GM12864 (cell line): ENCODE results near the gene PHB1.

Source experiments
- DNase-seq: peaks from one replicate; pipeline ENCODE4 v3.0.0-alpha.2; 2011; ENCODE audit warnings: low read depth
- H3K4me3 ChIP-seq: 2 replicates; pipeline ENCODE4 v1.5.1; 2011; ENCODE audit warnings: mild to moderate bottlenecking, low read depth, low read length, control low read depth
- CTCF ChIP-seq: IDR thresholded peaks from 2 replicates; pipeline ENCODE4 v1.5.1; 2011; ENCODE audit warnings: low read depth, mild to moderate bottlenecking, moderate library complexity, low read length, control low read depth, inconsistent platforms; ENCODE audit errors: missing control alignments

Gene PHB1

DNA sequence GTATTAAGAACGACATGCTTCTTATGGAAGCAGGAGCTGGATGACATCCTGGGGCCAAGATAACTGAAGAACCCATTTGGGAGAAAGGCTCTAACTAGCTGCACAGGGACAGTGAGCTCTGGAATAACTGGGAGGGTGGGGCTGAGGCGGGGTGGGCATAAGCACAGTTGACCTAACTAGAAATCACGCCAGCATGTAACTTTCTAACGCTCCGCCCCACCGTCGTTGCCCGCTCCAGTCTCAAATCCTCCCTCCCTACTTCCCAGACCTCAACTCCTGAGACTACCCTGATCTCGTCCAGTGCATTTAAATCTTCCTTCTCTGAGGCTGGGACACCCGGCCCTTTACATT is 436 bp downstream of the PHB1 start:
- no peak for DNase-seq
- peak overlapping the region; percentile 77 for H3K4me3 ChIP-seq
- no peak for TF ChIP-seq CTCF

- no peak for DNase-seq
- TF ChIP-seq CTCF: no peak
- H3K4me3 ChIP-seq: no peak overlapping the region
Observed at GRCh38 chr17:49409066-49409465, 5.6 kb downstream of the PHB1 start.

DNA sequence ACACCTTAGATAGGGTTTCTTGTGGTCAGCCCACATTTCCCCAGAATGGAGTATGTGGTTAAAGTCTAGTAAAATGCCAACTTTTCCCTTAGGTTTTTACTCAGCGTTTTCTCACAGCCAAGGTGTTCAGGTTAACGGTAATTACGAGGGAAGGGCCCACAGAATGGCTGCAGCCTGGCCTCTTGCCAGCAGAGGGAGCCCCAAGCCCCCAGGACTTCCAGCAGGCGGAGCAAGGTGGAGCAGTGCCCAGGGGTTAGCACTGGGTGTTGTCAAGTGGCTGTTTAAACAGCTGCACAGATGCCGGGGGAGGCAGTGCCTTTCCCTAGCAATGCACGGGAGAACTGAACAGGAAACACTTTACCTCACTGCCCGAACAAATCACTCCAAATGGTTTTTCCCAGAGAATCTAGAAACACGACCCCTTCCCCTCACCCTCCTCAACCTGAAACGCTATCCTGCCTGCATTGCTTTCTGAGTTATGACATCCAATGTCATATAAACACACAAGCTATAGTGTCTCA is 6.6 kb downstream of the PHB1 start:
- DNase-seq: no peak
- peak; percentile 99 for TF ChIP-seq CTCF
- no peak overlapping the region for H3K4me3 ChIP-seq

- DNase-seq: no peak
- no peak overlapping the region for H3K4me3 ChIP-seq
- no peak for TF ChIP-seq CTCF
Observed at GRCh38 chr17:49407086-49407485, 7.6 kb downstream of the PHB1 start.

DNA sequence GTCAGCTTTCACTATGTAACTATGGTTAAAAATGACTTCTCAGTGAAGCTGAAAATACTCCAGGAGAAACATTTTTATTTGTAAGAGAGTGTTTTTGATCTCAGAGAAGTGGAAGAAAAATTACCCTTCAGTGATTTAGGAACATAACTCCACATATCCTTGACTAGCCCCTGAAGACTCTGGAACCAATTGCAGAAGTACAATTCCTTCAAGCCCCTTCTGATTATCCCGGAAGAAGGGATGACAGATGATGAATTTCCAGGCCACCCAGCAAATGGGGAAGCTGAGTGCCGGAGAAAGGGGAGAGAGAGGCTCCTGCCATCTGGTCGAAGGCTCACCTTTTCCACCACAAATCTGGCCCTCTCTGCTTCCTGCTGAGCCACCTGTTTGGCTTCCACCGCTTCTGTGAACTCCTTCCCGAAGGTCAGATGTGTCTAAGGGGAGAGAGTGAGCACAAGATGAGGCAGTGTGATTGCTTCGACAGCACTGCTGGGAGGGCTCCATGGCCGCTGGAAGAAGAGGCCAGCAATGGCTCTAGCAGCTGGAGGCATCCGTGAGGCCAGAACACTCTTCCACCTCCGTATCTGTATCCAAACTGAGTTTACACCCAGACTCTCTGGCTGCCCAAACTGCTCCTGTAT is 8.1 kb downstream of the PHB1 start:
- no peak for TF ChIP-seq CTCF
- no peak for DNase-seq
- H3K4me3 ChIP-seq: no peak overlapping the region

- no peak overlapping the region for H3K4me3 ChIP-seq
- TF ChIP-seq CTCF: no peak
- no peak for DNase-seq
Observed at GRCh38 chr17:49404906-49405305, 9.8 kb downstream of the PHB1 start.

GRCh38 chr17:49404361-49404760 is 10.3 kb downstream of the PHB1 start:
- TF ChIP-seq CTCF: no peak
- H3K4me3 ChIP-seq: no peak overlapping the region
- DNase-seq: no peak
